HG03378 (cell line): ENCODE data around the gene COL24A1.

Experiments used
- ATAC-seq: cut with Tn5 transposase; IDR thresholded peaks from one replicate; pipeline ENCODE4 v1.9.1; 2021; ENCODE audit warnings: mild to moderate bottlenecking, moderate library complexity; ENCODE audit not compliant: unreplicated experiment

The COL24A1 gene

DNA sequence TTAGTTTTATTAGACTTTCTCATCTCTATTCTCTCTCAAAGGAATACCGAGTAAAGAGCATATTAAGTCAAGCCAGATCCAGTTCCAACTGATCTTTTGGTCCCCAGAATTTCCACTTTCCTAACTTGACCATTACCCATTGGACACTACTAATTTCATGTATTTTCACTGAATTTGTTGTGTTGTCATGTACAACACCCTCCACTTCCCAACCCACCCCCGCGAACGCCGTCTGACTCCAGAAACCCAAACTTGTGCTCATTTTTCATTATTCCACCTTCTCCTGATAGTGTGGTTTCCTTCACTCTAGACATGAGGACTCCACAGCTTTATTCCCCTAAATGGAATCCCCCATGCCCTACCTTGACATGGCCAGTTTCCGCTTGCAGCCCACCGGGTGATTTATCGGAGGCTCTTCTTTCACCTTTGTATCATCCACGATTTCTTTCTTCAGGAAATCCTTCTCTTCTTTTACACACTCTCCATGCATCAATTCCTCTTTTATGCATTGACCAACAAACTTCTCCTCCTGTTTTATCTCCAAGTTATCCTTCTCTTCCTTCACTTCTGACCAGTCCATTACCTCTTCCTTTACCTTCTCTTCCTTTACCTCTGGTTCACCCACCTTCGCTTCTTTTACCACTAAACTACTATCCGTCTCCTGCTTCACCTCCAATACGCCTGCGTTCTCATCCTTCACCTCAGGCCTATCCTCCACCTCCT, 449.1 kb downstream of the COL24A1 start:
- peak; percentile 16 for ATAC-seq

DNA sequence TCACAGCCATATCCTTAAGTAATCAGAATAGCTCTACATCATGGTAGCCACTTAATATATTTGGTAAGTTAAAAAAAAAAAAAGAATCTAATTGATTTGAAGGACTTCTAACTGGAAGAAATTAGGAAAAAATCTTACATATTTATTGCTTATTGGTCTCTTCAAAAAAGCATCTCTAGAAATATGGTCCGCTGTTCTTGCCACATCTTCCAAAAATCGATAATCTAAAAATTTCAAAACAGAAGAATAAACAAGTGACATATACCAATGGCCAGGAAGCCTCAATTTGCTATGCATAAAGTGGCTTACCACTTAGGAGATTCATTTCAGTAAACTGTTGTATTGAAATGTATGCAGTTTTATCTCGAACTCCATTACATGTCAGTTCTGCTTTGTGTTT, 450.6 kb downstream of the COL24A1 start:
- no peak for ATAC-seq

DNA sequence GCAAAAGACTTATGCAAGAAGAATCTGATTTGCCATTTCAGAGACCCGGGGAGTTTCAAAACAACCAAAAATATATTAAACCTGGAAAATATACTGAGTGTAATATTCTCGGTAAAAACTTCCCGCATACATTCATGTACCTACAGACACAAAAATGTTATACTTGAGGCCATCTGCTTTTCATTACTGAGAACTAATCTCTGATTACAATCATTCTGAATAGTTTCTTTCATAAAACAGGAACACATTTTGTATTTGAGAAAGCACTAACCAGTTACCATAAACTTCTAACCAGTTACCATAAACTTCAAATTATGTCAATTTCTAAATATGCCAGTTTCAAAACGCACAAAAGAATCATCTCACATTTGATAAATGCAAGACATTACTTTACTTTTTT, 456.1 kb downstream of the COL24A1 start:
- ATAC-seq, result no peak

GRCh38 chr1:85697895-85698294, 458.7 kb downstream of the COL24A1 start:
- no peak for ATAC-seq

GRCh38 chr1:85692730-85693314, 463.8 kb downstream of the COL24A1 start:
- no peak for ATAC-seq

DNA sequence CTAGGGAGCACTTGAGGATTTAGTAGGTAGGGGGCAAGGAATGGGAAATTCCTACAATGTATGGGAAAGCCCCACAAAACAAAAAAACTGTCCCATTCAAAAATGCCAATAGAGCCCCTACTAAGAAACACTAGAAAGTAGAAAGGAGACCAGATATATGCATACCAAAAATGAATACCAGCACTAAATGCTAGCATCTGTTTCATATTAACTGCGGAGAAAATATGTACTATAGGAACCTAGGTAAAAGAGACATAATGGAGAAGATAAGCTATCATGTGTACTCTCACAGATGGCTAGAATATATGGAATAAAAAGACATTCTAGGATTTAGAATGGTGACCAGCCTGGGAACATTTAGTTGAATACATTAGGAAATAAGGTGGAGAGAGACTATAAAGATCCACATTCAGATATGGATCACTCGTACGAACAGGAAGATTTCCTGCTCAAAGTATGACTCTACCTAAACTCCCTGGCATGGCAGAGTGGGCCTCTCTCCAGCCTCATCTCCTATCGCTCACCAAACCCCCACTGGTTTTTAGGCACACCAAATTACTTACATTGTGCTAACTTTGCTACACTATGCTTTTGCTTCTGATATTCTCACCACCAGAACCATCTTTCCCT, 466.7 kb downstream of the COL24A1 start:
- no peak for ATAC-seq

DNA sequence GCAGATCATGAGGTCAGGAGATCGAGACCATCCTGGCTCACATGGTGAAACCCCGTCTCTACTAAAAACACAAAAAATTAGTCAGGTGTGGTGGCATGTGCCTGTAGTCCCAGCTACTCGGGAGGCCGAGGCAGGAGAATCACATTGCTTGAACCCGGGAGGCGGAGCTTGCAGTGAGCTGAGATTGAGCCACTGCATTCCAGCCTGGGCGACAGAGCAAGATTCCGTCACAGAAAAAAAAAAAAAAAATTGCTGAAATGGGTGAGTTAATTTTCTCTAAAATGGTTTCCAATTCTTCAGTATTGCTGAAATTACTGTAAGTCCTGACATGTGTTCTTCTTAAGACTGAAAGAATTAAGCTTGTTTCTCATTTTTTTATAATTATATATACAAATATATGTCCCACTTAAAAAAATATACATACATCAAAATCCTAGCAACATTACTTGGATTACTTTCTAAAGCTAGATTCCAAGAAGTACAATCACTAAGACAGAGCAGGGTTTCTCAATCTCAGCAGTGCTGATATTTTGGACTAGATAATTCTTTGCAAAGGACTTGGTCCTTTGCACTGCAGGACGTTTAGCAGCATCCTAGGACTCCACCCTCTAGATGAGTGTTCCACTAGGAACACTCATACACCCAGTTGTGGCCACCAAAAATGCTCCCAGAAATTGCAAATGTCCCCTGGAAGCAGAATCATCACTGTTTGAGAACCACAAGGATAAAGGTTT, 473.1 kb downstream of the COL24A1 start:
- ATAC-seq, result no peak

- no peak for ATAC-seq
Observed at GRCh38 chr1:85681087-85681486, 475.5 kb downstream of the COL24A1 start.
